Measurements from ENCODE around the gene MPPED2.

Gene MPPED2

DNA sequence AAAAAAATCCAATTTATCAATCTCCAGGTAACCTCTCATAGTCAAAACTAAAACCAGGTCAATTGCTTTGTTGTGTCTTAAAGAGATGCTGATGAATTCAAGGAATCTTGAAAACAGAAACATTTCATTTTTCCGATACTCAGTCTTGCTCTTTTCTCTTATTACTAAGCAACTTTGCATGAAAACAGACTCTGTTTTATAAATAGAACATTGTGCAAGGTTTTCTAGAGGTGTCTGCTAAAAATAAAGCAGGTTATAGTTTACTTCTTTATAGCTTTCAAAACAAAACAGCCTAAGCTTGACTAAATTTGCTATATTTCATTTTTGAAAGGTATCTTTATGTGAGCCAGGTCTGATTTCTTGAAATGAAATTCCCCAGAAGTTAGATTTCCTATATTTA lies 154.0 kb downstream of the MPPED2 start:
- Histone ChIP-seq H3K4me3 (ENCODE audit: control insufficient read depth in 1 of 7, extremely low read depth in 1 of 7, insufficient read depth in 4 of 7, low read depth in 2 of 7, low read length in 6 of 7) (no peak overlapping the region), H3K4me1 (ENCODE audit: control extremely low read depth in 1 of 4, control insufficient read depth in 4 of 4, insufficient read depth in 4 of 4, low read length in 3 of 4) (no peaks in the 10 kb centered on the region), H3K36me3 (ENCODE audit: control insufficient read depth in 4 of 4, insufficient read depth in 4 of 4, low read length in 3 of 4) (no peaks in the 10 kb centered on the region), H3K27ac (ENCODE audit: insufficient read depth in 1 of 2, low read depth in 1 of 2, low read length in 2 of 2, poor library complexity in 1 of 2, severe bottlenecking in 2 of 2) (no peak overlapping the region), H3K27me3 (replicated peaks in 2 of 5; ENCODE audit: control insufficient read depth in 4 of 5, insufficient read depth in 5 of 5, low read length in 4 of 5) (no peaks in the 10 kb centered on the region), H3K9me3 (ENCODE audit: control extremely low read depth in 1 of 5, control insufficient read depth in 4 of 5, insufficient read depth in 2 of 5, low read depth in 1 of 5, low read length in 4 of 5) (no peaks in the 10 kb centered on the region)
- ChIA-PET POLR2A (no interaction called here), CTCF (no interaction called here)
- no peak for DNase-seq
- no CpG with 5 or more reads among the region's 1 CpG for WGBS (ENCODE audit: insufficient coverage)

DNA sequence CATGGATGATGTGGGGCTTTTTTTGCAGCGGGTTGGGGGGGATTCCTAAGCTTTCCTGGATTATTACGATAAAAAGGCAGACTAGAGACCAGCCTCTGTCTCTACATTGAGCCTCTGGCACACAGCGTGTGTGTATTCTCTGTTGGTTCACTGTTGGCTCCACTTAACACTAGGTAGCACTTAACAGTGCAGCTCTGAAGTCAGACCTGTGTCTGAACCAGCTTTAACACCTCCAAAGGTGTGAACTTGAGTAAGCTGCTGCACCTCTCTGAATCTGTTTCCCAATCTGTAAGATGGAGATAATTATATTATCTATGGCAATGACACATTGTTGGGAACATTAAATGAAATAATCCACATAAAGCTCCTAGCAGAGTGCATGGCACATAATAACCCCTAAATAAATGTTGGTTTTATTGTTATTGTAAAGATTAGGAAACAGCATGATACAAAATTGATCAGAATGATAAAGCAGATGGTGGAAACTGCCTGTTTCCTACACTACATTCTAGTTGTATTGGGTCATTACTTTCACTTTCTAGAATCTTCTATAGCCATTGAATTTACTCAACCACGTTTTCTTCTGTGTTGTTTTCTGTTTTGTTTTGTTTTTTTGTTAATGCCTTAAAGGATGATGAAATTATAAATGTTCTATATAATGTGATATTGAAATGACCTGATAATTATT lies 154.9 kb downstream of the MPPED2 start:
- Histone ChIP-seq H3K4me1 (ENCODE audit: control extremely low read depth in 1 of 4, control insufficient read depth in 4 of 4, insufficient read depth in 4 of 4, low read length in 3 of 4) (no peaks in the 10 kb centered on the region), H3K36me3 (ENCODE audit: control insufficient read depth in 4 of 4, insufficient read depth in 4 of 4, low read length in 3 of 4) (no peaks in the 10 kb centered on the region), H3K4me3 (ENCODE audit: control insufficient read depth in 1 of 7, extremely low read depth in 1 of 7, insufficient read depth in 4 of 7, low read depth in 2 of 7, low read length in 6 of 7) (no peak overlapping the region), H3K9me3 (ENCODE audit: control extremely low read depth in 1 of 5, control insufficient read depth in 4 of 5, insufficient read depth in 2 of 5, low read depth in 1 of 5, low read length in 4 of 5) (no peaks in the 10 kb centered on the region), H3K27me3 (replicated peaks in 2 of 5; ENCODE audit: control insufficient read depth in 4 of 5, insufficient read depth in 5 of 5, low read length in 4 of 5) (no peaks in the 10 kb centered on the region), H3K27ac (ENCODE audit: insufficient read depth in 1 of 2, low read depth in 1 of 2, low read length in 2 of 2, poor library complexity in 1 of 2, severe bottlenecking in 2 of 2) (no peak overlapping the region)
- ChIA-PET CTCF (no interaction called here), POLR2A (no interaction called here)
- WGBS (ENCODE audit: insufficient coverage): 100% methylated on average over 1 of the region's 4 CpGs
- DNase-seq: peak in 2 of 3 donors; percentile 5 to 10

DNA sequence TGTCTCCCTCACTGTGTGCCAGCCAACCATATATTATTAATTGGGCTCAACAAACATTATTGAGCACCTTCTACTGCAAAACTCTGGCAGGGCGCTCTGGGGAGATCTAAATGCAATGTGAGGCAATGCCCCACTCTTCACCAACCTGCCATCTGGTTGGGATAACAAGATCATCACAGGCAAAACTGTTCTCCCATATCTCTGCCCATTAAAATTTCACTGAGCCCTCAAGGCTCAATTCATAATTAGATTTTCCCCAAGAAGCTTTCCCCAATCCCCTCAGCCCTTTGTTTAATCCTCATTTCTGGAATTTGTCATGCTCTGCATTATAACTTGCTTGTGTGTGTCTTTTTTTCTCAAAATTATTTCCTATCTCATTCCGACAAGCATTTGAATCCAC lies 156.6 kb downstream of the MPPED2 start:
- Histone ChIP-seq H3K36me3 (ENCODE audit: control insufficient read depth in 4 of 4, insufficient read depth in 4 of 4, low read length in 3 of 4) (no peaks in the 10 kb centered on the region), H3K9me3 (ENCODE audit: control extremely low read depth in 1 of 5, control insufficient read depth in 4 of 5, insufficient read depth in 2 of 5, low read depth in 1 of 5, low read length in 4 of 5) (no peaks in the 10 kb centered on the region), H3K27ac (ENCODE audit: insufficient read depth in 1 of 2, low read depth in 1 of 2, low read length in 2 of 2, poor library complexity in 1 of 2, severe bottlenecking in 2 of 2) (no peak overlapping the region), H3K27me3 (replicated peaks in 2 of 5; ENCODE audit: control insufficient read depth in 4 of 5, insufficient read depth in 5 of 5, low read length in 4 of 5) (no peaks in the 10 kb centered on the region), H3K4me1 (ENCODE audit: control extremely low read depth in 1 of 4, control insufficient read depth in 4 of 4, insufficient read depth in 4 of 4, low read length in 3 of 4) (peaks cover 0 to 2% (median 0%) of the 10 kb centered on the region in 4 experiments), H3K4me3 (ENCODE audit: control insufficient read depth in 1 of 7, extremely low read depth in 1 of 7, insufficient read depth in 4 of 7, low read depth in 2 of 7, low read length in 6 of 7) (no peak overlapping the region)
- ChIA-PET CTCF (interaction anchor here (0.9 kb wide), 1 partner anchor 8 kb away, joined by 3 read pairs; no protein-coding TSS in a partner anchor), POLR2A (no interaction called here)
- WGBS (ENCODE audit: insufficient coverage): 100% methylated on average over 1 of the region's 2 CpGs
- no peak for DNase-seq

DNA sequence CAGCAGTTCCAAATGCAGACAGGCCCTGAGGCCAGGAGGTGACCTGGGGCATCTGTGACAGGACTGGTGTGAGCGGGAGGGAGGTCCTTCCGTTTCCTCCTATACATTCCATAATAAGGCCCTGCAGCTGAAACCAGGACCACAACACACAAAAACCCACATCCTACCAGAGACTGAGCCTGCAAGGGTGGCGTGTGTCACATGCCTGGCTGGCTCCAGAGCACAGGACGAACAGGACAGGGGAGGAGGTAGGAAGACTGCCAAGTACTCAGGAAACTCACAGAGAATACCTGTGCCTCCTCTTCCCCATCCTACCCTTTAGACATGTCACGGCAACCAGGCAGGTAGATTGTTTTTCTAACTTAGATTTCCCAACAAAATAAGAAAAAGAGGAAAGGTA lies 159.4 kb downstream of the MPPED2 start:
- Histone ChIP-seq H3K27me3 (replicated peaks in 2 of 5; ENCODE audit: control insufficient read depth in 4 of 5, insufficient read depth in 5 of 5, low read length in 4 of 5) (no peaks in the 10 kb centered on the region), H3K36me3 (ENCODE audit: control insufficient read depth in 4 of 4, insufficient read depth in 4 of 4, low read length in 3 of 4) (no peaks in the 10 kb centered on the region), H3K9me3 (ENCODE audit: control extremely low read depth in 1 of 5, control insufficient read depth in 4 of 5, insufficient read depth in 2 of 5, low read depth in 1 of 5, low read length in 4 of 5) (no peaks in the 10 kb centered on the region), H3K27ac (ENCODE audit: insufficient read depth in 1 of 2, low read depth in 1 of 2, low read length in 2 of 2, poor library complexity in 1 of 2, severe bottlenecking in 2 of 2) (no peak overlapping the region), H3K4me1 (ENCODE audit: control extremely low read depth in 1 of 4, control insufficient read depth in 4 of 4, insufficient read depth in 4 of 4, low read length in 3 of 4) (peaks cover 0 to 2% (median 0%) of the 10 kb centered on the region in 4 experiments), H3K4me3 (ENCODE audit: control insufficient read depth in 1 of 7, extremely low read depth in 1 of 7, insufficient read depth in 4 of 7, low read depth in 2 of 7, low read length in 6 of 7) (no peak overlapping the region)
- DNase-seq: peak in 2 of 3 donors; percentile 10 to 14
- ChIA-PET CTCF (no interaction called here), POLR2A (no interaction called here)
- WGBS (ENCODE audit: insufficient coverage): no CpG with 5 or more reads among the region's 5 CpGs

DNA sequence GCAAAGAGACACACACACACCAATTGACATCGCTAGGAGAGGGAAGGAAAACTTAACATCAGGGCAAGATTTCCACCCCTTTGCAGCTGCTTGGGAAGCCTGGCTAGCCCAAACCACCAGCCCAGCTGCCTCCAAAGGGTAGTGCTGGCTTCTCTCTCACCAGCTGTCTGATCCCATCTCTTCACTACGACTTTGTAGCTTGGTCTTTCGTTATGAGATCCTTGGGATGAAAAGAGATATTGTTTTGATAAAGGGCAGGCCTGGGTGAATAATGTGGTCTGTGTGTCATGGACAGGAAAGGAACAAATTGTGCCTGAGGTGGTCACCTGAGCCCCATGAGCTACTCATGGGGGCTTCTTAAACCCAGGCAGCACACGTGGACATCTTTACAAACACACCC lies 161.3 kb downstream of the MPPED2 start:
- peaks cover 0 to 3% (median 0%) of the 10 kb centered on the region in 5 experiments for H3K27me3 ChIP-seq (replicated peaks in 2 of 5; ENCODE audit: control insufficient read depth in 4 of 5, insufficient read depth in 5 of 5, low read length in 4 of 5)
- no peaks in the 10 kb centered on the region for H3K9me3 ChIP-seq (ENCODE audit: control extremely low read depth in 1 of 5, control insufficient read depth in 4 of 5, insufficient read depth in 2 of 5, low read depth in 1 of 5, low read length in 4 of 5)
- no peak for DNase-seq
- H3K4me1 ChIP-seq (ENCODE audit: control extremely low read depth in 1 of 4, control insufficient read depth in 4 of 4, insufficient read depth in 4 of 4, low read length in 3 of 4): peaks cover 0 to 2% (median 0%) of the 10 kb centered on the region in 4 experiments
- CTCF ChIA-PET: interaction anchor here (0.9 to 1.8 kb wide), 3 partner anchors 10 to 19 kb away, joined by 3 to 6 read pairs (median 3); no protein-coding TSS in a partner anchor
- H3K36me3 ChIP-seq (ENCODE audit: control insufficient read depth in 4 of 4, insufficient read depth in 4 of 4, low read length in 3 of 4): no peaks in the 10 kb centered on the region
- H3K4me3 ChIP-seq (ENCODE audit: control insufficient read depth in 1 of 7, extremely low read depth in 1 of 7, insufficient read depth in 4 of 7, low read depth in 2 of 7, low read length in 6 of 7): no peak overlapping the region
- POLR2A ChIA-PET: no interaction called here
- H3K27ac ChIP-seq (ENCODE audit: insufficient read depth in 1 of 2, low read depth in 1 of 2, low read length in 2 of 2, poor library complexity in 1 of 2, severe bottlenecking in 2 of 2): no peak overlapping the region
- 100% methylated on average over 1 of the region's 4 CpGs for WGBS (ENCODE audit: insufficient coverage)

DNA sequence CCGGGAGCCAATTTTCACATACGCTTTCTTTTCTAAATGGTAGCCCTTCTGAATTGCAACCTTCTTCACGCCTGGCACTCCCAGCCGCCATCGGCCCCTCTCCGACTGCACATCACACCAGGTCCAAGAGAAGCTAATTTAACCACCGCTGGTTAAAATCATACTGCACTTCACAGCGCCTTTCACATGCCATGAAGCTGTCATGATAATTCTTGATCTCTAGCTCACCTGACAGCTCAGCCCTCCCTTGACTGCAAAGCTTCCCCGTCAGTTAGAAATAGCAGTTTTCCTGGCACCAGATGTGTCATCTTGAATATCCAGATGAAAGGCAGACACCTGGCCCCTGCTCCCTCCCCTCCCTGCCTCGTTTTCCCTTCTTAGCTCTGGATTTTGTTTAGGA lies 161.8 kb downstream of the MPPED2 start:
- no peak for DNase-seq
- H3K36me3 ChIP-seq (ENCODE audit: control insufficient read depth in 4 of 4, insufficient read depth in 4 of 4, low read length in 3 of 4): no peaks in the 10 kb centered on the region
- ChIA-PET POLR2A (no interaction called here), CTCF (interaction anchor here (0.9 to 1.8 kb wide), 3 partner anchors 9 to 19 kb away, joined by 3 to 6 read pairs (median 3); no protein-coding TSS in a partner anchor)
- H3K9me3 ChIP-seq (ENCODE audit: control extremely low read depth in 1 of 5, control insufficient read depth in 4 of 5, insufficient read depth in 2 of 5, low read depth in 1 of 5, low read length in 4 of 5): no peaks in the 10 kb centered on the region
- peaks cover 0 to 2% (median 0%) of the 10 kb centered on the region in 4 experiments for H3K4me1 ChIP-seq (ENCODE audit: control extremely low read depth in 1 of 4, control insufficient read depth in 4 of 4, insufficient read depth in 4 of 4, low read length in 3 of 4)
- over 99% methylated on average over 10 of the region's 10 CpGs for WGBS (ENCODE audit: insufficient coverage)
- no peak overlapping the region for H3K27ac ChIP-seq (ENCODE audit: insufficient read depth in 1 of 2, low read depth in 1 of 2, low read length in 2 of 2, poor library complexity in 1 of 2, severe bottlenecking in 2 of 2)
- H3K4me3 ChIP-seq (ENCODE audit: control insufficient read depth in 1 of 7, extremely low read depth in 1 of 7, insufficient read depth in 4 of 7, low read depth in 2 of 7, low read length in 6 of 7): no peak overlapping the region
- peaks cover 0 to 3% (median 0%) of the 10 kb centered on the region in 5 experiments for H3K27me3 ChIP-seq (replicated peaks in 2 of 5; ENCODE audit: control insufficient read depth in 4 of 5, insufficient read depth in 5 of 5, low read length in 4 of 5)

DNA sequence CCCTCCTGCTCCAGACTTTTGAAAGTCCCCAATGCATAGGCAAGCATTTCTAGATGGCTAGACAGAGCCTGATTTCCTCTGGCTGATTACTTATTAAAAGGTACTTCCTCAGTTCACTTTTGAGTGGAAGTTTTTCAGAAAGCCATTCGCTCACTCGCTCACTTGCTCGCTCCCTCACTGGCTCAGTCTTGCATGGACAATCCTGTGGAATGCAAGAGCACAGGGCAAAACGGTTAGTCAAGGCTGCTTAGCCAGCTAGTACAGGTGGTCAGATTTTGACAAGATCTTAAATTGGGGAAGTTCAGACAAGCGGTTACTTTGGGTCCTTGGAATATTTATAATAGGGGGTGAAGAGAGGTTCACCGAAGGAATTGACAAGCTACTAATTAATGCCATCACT lies 162.3 kb downstream of the MPPED2 start:
- POLR2A ChIA-PET: no interaction called here
- Histone ChIP-seq H3K36me3 (ENCODE audit: control insufficient read depth in 4 of 4, insufficient read depth in 4 of 4, low read length in 3 of 4) (no peaks in the 10 kb centered on the region), H3K27me3 (replicated peaks in 2 of 5; ENCODE audit: control insufficient read depth in 4 of 5, insufficient read depth in 5 of 5, low read length in 4 of 5) (peaks cover 0 to 3% (median 0%) of the 10 kb centered on the region in 5 experiments), H3K27ac (ENCODE audit: insufficient read depth in 1 of 2, low read depth in 1 of 2, low read length in 2 of 2, poor library complexity in 1 of 2, severe bottlenecking in 2 of 2) (no peak overlapping the region), H3K4me3 (ENCODE audit: control insufficient read depth in 1 of 7, extremely low read depth in 1 of 7, insufficient read depth in 4 of 7, low read depth in 2 of 7, low read length in 6 of 7) (no peak overlapping the region), H3K9me3 (ENCODE audit: control extremely low read depth in 1 of 5, control insufficient read depth in 4 of 5, insufficient read depth in 2 of 5, low read depth in 1 of 5, low read length in 4 of 5) (no peaks in the 10 kb centered on the region), H3K4me1 (ENCODE audit: control extremely low read depth in 1 of 4, control insufficient read depth in 4 of 4, insufficient read depth in 4 of 4, low read length in 3 of 4) (peaks cover 0 to 2% (median 0%) of the 10 kb centered on the region in 4 experiments)
- 93% methylated on average over 6 of the region's 6 CpGs for WGBS (ENCODE audit: insufficient coverage)
- no peak for DNase-seq
- CTCF ChIA-PET: interaction anchor here (0.9 to 1.8 kb wide), 3 partner anchors 9 to 18 kb away, joined by 3 to 6 read pairs (median 3); no protein-coding TSS in a partner anchor
